GM12865 (cell line): ENCODE results near the gene SMIM33.
"Not testable (repeated sequence)": the region's sequence is repeated elsewhere in the genome, so short reads cannot be mapped to it uniquely, and the experiment has no call there.

Experiments used
- DNase-seq: peaks from one replicate; pipeline ENCODE4 v3.0.0; 2010; ENCODE audit warnings: low read depth
- H3K4me3 ChIP-seq: 2 replicates; pipeline ENCODE4 v1.5.1; 2011; ENCODE audit warnings: mild to moderate bottlenecking, low read depth, low read length, control low read depth
- CTCF ChIP-seq: IDR thresholded peaks from 2 replicates; pipeline ENCODE4 v1.5.1; 2011; ENCODE audit warnings: low read length, control low read depth, low read depth, inconsistent platforms; ENCODE audit not compliant: insufficient read depth; ENCODE audit errors: missing control alignments

Gene SMIM33

DNA sequence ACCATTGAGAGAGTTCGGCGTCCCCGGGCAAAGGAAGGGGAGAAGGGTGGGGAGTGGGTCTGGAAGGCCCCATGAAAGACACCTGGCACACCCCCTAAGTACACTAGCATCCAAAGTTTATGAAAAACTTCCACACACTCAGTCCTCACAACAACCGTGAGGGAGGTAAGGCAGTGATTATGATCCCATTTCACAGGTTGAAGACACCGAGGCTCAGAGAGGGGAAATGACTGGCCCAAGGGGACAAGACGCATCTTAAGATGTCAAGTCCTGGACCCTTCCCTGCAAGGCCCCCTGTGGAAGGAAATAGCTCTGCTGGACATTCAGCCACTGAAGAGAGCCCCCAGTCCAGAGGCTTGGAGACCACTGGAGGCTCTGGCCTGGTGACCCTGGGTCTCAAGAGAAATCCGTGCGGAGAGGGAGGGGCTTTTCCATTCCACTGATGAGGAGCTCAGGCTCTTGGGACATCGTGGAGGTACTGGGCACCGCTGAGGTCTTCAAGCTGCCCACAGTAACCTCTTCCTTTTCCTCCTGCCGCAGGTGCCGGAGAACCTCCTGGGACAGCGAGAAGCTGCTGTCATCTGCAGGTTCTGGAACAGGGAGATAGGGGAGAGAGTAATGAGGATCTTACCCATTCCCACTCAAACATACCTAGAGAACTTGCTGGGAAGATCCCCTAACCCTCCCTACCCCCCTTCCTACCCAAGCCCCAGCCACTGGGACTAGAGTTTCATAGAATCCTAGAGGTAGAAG lies 5.2 kb downstream of the SMIM33 start:
- TF ChIP-seq CTCF = no peak
- no peak overlapping the region for H3K4me3 ChIP-seq
- DNase-seq = no peak

- not testable (repeated sequence) for DNase-seq, H3K4me3 ChIP-seq
Measured at GRCh38 chr5:139478657-139479423, 8.0 kb downstream of the SMIM33 start.

DNA sequence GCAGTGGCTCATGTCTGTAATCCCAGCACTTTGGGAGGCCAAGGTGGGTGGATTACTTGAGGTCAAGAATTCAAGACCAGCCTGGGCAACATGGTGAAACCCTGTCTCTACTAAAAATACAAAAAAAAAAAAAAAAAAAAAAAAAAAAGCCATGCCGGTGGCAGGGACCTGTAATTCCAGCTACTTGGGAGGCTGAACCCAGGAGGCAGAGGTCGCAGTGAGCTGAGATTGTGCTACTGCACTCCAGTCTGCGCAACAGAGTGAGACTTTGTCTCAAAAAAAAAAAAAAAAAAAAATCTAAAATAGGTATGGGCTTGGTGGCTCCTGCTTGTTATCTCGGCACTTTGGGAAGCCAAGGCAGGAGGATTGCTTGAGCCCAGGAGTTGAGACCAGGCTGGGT lies 8.9 kb downstream of the SMIM33 start:
- not testable (repeated sequence) for H3K4me3 ChIP-seq, DNase-seq

GRCh38 chr5:139481122-139481533 lies 10.3 kb downstream of the SMIM33 start:
- no peak for TF ChIP-seq CTCF
- peak overlapping the region; percentile 73 for H3K4me3 ChIP-seq
- no peak for DNase-seq

- peak; percentile 21 for DNase-seq
Measured at GRCh38 chr5:139481580-139482049, 10.8 kb downstream of the SMIM33 start.

GRCh38 chr5:139482050-139482889 lies 11.5 kb downstream of the SMIM33 start, which contains the start of gene STING1:
Gene STING1, minus strand, starts transcription at chr5:139482758. Its CDS starts 1,054 bp downstream, at chr5:139481704.
- peak; percentile 77 for DNase-seq
- H3K4me3 ChIP-seq = peak within 1 kb of the TSS; percentile 73
- no peak for TF ChIP-seq CTCF

More at GRCh38 chr5:139481580-139482049, 10.8 kb downstream of the SMIM33 start:
- TF ChIP-seq CTCF = no peak
- H3K4me3 ChIP-seq = peak overlapping the region; percentile 73

GRCh38 chr5:139482890-139483208 lies 12.0 kb downstream of the SMIM33 start:
- not testable (repeated sequence) for DNase-seq
- peak overlapping the region; percentile 73 for H3K4me3 ChIP-seq

DNA sequence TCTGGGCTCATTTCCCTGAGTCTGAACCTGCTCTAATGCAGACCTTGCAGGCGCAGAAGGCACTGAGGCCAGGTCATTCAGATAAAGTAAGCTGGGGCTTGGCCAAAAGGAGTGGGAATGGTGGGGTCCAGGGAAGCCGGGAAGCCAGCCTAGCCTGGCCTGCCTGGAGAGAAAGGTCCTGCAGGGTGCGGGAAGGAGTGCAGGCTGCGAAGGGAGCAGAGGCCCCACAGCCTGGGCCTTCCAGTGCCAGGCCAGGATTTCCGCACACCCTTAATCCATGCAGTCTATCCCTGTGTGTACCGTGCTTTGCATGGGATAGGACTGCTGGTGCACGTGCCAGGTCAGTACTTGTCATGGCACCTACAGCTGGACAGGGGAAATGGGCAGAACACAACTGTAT lies 15.4 kb downstream of the SMIM33 start:
- TF ChIP-seq CTCF = no peak
- DNase-seq = no peak
- H3K4me3 ChIP-seq = no peak overlapping the region
